Activated CD8-positive, alpha-beta T cell treated with anti-CD3 and anti-CD28 coated beads for 36 hours (primary cell): ENCODE data around the gene ATXN1. TPM values are rescaled to one million over a fixed set of nuclear protein-coding genes. Genes with fewer than 3 reads are reported as not detected.

Experiments used
- ATAC-seq: fragments of 200-7000 bp; cut with Tn5 transposase; one replicate; pipeline ENCODE4 v1.10.0; 2021; ENCODE audit warnings: mild to moderate bottlenecking, moderate library complexity
- CTCF ChIA-PET: fragments of 350-600 bp; sonication (Branson Sonifier 250); formaldehyde crosslinking; loops from one replicate; lab custom pipeline; 2021; ENCODE audit warnings: antibody characterized with exemption; lab: Charles Lee
- POLR2A ChIA-PET: fragments of 350-600 bp; sonication (Branson Sonifier 250); formaldehyde crosslinking; loops from one replicate; lab custom pipeline; 2021; ENCODE audit warnings: antibody characterized with exemption; lab: Charles Lee
- DNase-seq: peaks from one replicate; pipeline ENCODE4 v3.0.0-alpha.2; 2020
- H3K27ac Mint-ChIP-seq: one replicate; pipeline ENCODE4 v1.8.0; 2021; ENCODE audit warnings: mild to moderate bottlenecking, mixed read lengths
- H3K27me3 Mint-ChIP-seq: one replicate; pipeline ENCODE4 v1.8.0; 2021; ENCODE audit warnings: mixed read lengths
- H3K36me3 Mint-ChIP-seq: one replicate; pipeline ENCODE4 v1.8.0; 2021; ENCODE audit warnings: low read depth, mixed read lengths
- H3K4me1 Mint-ChIP-seq: one replicate; pipeline ENCODE4 v1.8.0; 2021; ENCODE audit warnings: low read depth, mixed read lengths
- H3K4me3 Mint-ChIP-seq: one replicate; pipeline ENCODE4 v1.8.0; 2021; ENCODE audit warnings: mild to moderate bottlenecking, moderate library complexity, mixed read lengths
- H3K9me3 Mint-ChIP-seq: one replicate; pipeline ENCODE4 v1.8.0; 2021; ENCODE audit warnings: mixed read lengths
- intact Hi-C: fragments of 100-400 bp; cut with micrococcal nuclease; formaldehyde crosslinking; loops from one replicate; pipeline ENCODE4 v1.10.0; 2022
- total RNA-seq, 2 experiments: library from RNA; stranded (reverse); gene quantifications; one replicate each; pipeline ENCODE4 v1.2.3, GENCODE V29; 2021
- TF ChIP-seq, protein P1 (sequence below): fragments of 200-600 bp; IDR thresholded peaks from one replicate; pipeline ENCODE4 v1.8.0; 2022; ENCODE audit warnings: antibody characterized with exemption, mild to moderate bottlenecking

Gene ATXN1
- total RNA-seq, 2 experiments from 2014 or later = 35.4 to 40.8 TPM

DNA sequence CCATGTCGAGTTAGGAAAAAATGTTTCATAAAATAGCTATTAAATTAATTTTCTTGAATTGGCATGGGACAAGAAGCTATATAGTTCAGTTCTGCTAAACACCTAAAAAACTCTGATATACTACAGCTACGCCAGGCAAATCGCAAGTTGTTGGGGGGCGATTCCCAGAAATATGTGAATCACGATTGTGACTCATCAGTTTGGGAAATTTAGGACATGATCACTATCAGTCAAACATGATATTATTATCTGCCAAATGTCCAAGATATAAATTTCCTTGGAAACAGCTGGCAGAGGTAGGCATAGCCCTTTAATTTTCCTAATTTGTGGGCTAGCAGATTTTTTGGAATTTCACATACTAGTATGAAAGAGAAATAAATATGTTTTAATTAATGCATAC is 123.6 kb downstream of the ATXN1 start:
- Mint-ChIP-seq H3K27ac (no peak overlapping the region), H3K27me3 (no peaks in the 10 kb centered on the region), H3K4me3 (no peak overlapping the region), H3K9me3 (no peaks in the 10 kb centered on the region), H3K36me3 (peaks cover 41% of the 10 kb centered on the region), H3K4me1 (peaks cover 48% of the 10 kb centered on the region)
- ChIA-PET CTCF (no interaction called here), POLR2A (no interaction called here)
- DNase-seq (no peak), ATAC-seq (no peak)
- TF ChIP-seq, protein P1, sequence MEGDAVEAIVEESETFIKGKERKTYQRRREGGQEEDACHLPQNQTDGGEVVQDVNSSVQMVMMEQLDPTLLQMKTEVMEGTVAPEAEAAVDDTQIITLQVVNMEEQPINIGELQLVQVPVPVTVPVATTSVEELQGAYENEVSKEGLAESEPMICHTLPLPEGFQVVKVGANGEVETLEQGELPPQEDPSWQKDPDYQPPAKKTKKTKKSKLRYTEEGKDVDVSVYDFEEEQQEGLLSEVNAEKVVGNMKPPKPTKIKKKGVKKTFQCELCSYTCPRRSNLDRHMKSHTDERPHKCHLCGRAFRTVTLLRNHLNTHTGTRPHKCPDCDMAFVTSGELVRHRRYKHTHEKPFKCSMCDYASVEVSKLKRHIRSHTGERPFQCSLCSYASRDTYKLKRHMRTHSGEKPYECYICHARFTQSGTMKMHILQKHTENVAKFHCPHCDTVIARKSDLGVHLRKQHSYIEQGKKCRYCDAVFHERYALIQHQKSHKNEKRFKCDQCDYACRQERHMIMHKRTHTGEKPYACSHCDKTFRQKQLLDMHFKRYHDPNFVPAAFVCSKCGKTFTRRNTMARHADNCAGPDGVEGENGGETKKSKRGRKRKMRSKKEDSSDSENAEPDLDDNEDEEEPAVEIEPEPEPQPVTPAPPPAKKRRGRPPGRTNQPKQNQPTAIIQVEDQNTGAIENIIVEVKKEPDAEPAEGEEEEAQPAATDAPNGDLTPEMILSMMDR = no peak
- intact Hi-C loops = no loop called here

DNA sequence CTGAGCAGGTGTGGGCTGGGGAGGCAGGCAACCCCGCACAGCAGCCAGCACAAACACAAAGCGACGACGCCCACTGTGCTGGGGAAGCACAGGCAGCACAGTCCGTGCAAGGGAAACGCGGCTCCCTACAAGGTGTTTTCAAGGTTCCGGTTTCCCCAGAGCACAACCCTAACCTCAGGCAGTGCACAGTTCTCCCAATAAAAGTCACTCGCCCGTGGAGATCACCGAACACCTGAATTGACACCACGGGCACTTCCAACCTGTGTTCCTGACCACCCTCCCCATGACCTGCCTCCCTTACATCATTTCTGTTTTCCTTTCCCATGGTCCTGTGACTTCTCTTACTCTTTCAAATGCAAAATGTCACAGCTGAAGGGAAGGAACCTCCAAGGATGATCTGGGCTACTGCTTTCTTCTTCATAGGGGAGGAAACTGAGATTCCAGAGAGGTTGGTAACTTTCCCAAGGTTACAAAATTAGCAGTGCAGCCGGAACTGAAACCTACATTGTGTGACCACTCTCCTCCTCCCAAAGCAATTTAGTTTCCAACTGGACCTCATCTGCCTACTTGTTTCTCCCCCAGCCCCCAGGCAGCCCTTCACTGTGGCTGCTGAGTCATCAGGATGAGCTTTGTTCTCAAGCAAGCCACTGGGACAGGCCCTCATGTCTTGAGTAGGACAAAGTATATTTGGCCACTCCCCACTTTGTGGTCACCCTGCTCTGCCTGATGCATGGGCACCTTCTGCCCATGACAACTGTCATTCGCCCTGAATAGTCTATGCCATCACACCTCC is 125.3 kb downstream of the ATXN1 start:
- peak; percentile 78 for ATAC-seq
- intact Hi-C loops = no loop called here
- ChIA-PET POLR2A (interaction anchor here (1.9 kb wide), 1 partner anchor 17 kb away, joined by 6 read pairs; no protein-coding TSS in a partner anchor), CTCF (interaction anchor here (0.6 to 1.5 kb wide), 3 partner anchors 79 to 127 kb away, joined by 3 to 5 read pairs (median 3); no protein-coding TSS in a partner anchor)
- H3K27ac Mint-ChIP-seq = no peak overlapping the region
- H3K9me3 Mint-ChIP-seq = no peaks in the 10 kb centered on the region
- H3K4me3 Mint-ChIP-seq = no peak overlapping the region
- H3K36me3 Mint-ChIP-seq = peaks cover 39% of the 10 kb centered on the region
- DNase-seq = peak; percentile 42
- H3K4me1 Mint-ChIP-seq = peaks cover 42% of the 10 kb centered on the region
- no peaks in the 10 kb centered on the region for H3K27me3 Mint-ChIP-seq
- TF ChIP-seq, protein P1 = no peak

DNA sequence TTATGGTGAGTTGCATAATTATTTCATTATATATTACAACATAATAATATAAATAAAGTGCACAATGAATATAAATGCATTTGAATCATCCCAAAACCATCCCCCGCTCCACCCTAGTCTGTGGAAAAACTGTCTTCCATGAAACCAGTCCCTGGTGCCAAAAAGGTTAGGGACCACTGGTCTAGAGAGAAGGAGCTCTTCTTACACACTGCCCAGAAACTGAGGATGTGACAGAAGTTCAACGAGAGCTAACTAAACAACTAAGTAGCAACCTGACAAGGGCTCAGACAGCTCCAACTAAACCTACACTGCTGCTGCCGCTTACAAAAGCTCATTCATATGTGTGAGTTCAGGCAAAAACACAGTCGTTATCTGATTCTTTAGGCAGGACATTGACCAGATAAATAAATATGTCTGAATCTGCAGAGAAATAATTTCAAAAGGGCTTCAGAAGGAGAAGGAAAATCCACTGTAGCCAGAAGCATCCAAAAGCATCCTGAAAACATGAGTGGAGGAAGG is 125.9 kb downstream of the ATXN1 start:
- H3K9me3 Mint-ChIP-seq = no peaks in the 10 kb centered on the region
- CTCF ChIA-PET = interaction anchor here (0.6 to 1.5 kb wide), 3 partner anchors 80 to 128 kb away, joined by 3 to 5 read pairs (median 3); no protein-coding TSS in a partner anchor
- DNase-seq = no peak
- H3K27ac Mint-ChIP-seq = no peak overlapping the region
- ATAC-seq = no peak
- H3K27me3 Mint-ChIP-seq = no peaks in the 10 kb centered on the region
- intact Hi-C loops = no loop called here
- H3K4me1 Mint-ChIP-seq = peaks cover 39% of the 10 kb centered on the region
- POLR2A ChIA-PET = interaction anchor here (1.9 kb wide), 1 partner anchor 18 kb away, joined by 6 read pairs; no protein-coding TSS in a partner anchor
- peaks cover 36% of the 10 kb centered on the region for H3K36me3 Mint-ChIP-seq
- no peak overlapping the region for H3K4me3 Mint-ChIP-seq
- TF ChIP-seq, protein P1 = no peak

DNA sequence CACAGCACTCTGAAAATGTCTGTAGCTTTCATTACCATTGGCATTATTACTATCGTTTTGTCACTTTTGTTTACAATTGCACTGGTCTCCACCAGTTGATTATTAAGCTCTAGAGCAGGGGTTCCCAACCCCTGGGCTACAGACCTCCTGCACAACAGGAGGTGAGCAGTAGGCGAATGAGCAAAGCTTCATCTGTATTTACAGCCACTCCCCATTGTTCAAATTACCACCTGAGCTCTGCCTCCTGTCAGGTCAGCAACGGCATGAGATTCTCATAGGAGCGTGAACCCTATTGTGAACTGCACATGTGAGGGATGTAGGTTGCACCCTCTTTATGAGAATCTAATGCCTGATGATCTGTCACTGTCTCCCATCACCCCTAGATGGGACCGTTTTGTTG is 126.4 kb downstream of the ATXN1 start:
- no peak overlapping the region for H3K27ac Mint-ChIP-seq
- POLR2A ChIA-PET = interaction anchor here (1.9 kb wide), 1 partner anchor 18 kb away, joined by 6 read pairs; no protein-coding TSS in a partner anchor

More for the DNA sequence above, 126.4 kb downstream of the ATXN1 start:
- intact Hi-C loops = no loop called here
- DNase-seq (no peak), ATAC-seq (no peak)
- TF ChIP-seq, protein P1 = no peak
- no peak overlapping the region for H3K4me3 Mint-ChIP-seq
- H3K27me3 Mint-ChIP-seq = no peaks in the 10 kb centered on the region
- H3K4me1 Mint-ChIP-seq = peaks cover 36% of the 10 kb centered on the region
- peaks cover 35% of the 10 kb centered on the region for H3K36me3 Mint-ChIP-seq
- H3K9me3 Mint-ChIP-seq = no peaks in the 10 kb centered on the region
- CTCF ChIA-PET = interaction anchor here (1.0 to 1.5 kb wide), 2 partner anchors 121 to 128 kb away, joined by 3 to 5 read pairs; no protein-coding TSS in a partner anchor
